SU-DHL-6 (cell line): ENCODE data around the gene DYSF.

ENCODE experiments used
- H2AFZ ChIP-seq: fragments of 200-600 bp; sonication (generic); 2 replicates; pipeline ENCODE4 v1.6.1; 2014; ENCODE audit warnings: low read depth, mild to moderate bottlenecking, moderate library complexity, mixed read lengths, antibody characterized with exemption, low read length; ENCODE audit not compliant: severe bottlenecking
- H3F3A ChIP-seq: fragments of 200-600 bp; shearing (Covaris generic); 2 replicates; pipeline ENCODE4 v1.6.0; 2016; ENCODE audit warnings: antibody characterized with exemption, mild to moderate bottlenecking; ENCODE audit not compliant: insufficient read depth
- H3K27ac ChIP-seq: fragments of 200-600 bp; sonication (generic); 2 replicates; pipeline ENCODE4 v1.5.1; 2016; ENCODE audit warnings: low read depth, mild to moderate bottlenecking, low read length, moderate library complexity, mixed read lengths
- H3K27me3 ChIP-seq: fragments of 200-600 bp; sonication (generic), shearing (Covaris generic); 2 replicates; pipeline ENCODE4 v1.6.0; 2014; ENCODE audit warnings: mild to moderate bottlenecking, low read length
- H3K36me3 ChIP-seq: fragments of 200-600 bp; sonication (generic); 2 replicates; pipeline ENCODE4 v1.6.1; 2014; ENCODE audit warnings: mild to moderate bottlenecking, low read length, mixed read lengths
- H3K4me2 ChIP-seq: fragments of 300-600, 200-600 bp; shearing (Covaris generic), sonication (generic); 2 replicates; pipeline ENCODE4 v1.6.0; 2014; ENCODE audit warnings: low read length, low read depth, mild to moderate bottlenecking; ENCODE audit not compliant: poor library complexity, severe bottlenecking
- H3K4me3 ChIP-seq: fragments of 200-600 bp; sonication (generic); 2 replicates; pipeline ENCODE4 v1.5.1; 2014; ENCODE audit warnings: antibody characterized with exemption, low read length, mild to moderate bottlenecking, mixed read lengths; ENCODE audit not compliant: insufficient read depth, poor library complexity, severe bottlenecking
- H3K79me2 ChIP-seq: fragments of 200-600 bp; sonication (generic); 2 replicates; pipeline ENCODE4 v1.6.1; 2014; ENCODE audit warnings: mild to moderate bottlenecking, low read length, moderate library complexity; ENCODE audit not compliant: insufficient read depth
- H3K9ac ChIP-seq: fragments of 200-600 bp; sonication (generic); 2 replicates; pipeline ENCODE4 v1.7.0; 2014; ENCODE audit warnings: mild to moderate bottlenecking, low read length
- H3K9me2 ChIP-seq: fragments of 200-600 bp; sonication (generic); replicated peaks from 2 replicates; pipeline ENCODE4 v1.6.1; 2014; ENCODE audit warnings: low read length; ENCODE audit not compliant: insufficient read depth
- H3K9me3 ChIP-seq: fragments of 200-600 bp; sonication (generic); 2 replicates; pipeline ENCODE4 v1.6.1; 2014; ENCODE audit warnings: low read length, mixed read lengths; ENCODE audit not compliant: insufficient read depth
- H4K20me1 ChIP-seq: fragments of 200-600 bp; sonication (generic); 2 replicates; pipeline ENCODE4 v1.6.1; 2014; ENCODE audit warnings: low read depth, mild to moderate bottlenecking, antibody characterized with exemption, low read length, moderate library complexity, mixed read lengths
- CTCF ChIP-seq: fragments of 200-600 bp; sonication (generic); IDR thresholded peaks from one replicate; pipeline ENCODE4 v1.5.1; 2017; ENCODE audit warnings: antibody characterized with exemption, mild to moderate bottlenecking, low read length, moderate library complexity; ENCODE audit not compliant: insufficient read depth, poor library complexity, severe bottlenecking
- EZH2phosphoT487 ChIP-seq: fragments of 200-600 bp; sonication (generic), shearing (Covaris generic); conservative IDR thresholded peaks from 2 replicates; pipeline ENCODE4 v1.6.1; 2018; ENCODE audit warnings: mild to moderate bottlenecking, antibody characterized with exemption, low read length, moderate library complexity, mixed read lengths

DYSF gene

GRCh38 chr2:71457123-71457915 lies 4.0 kb downstream of the DYSF start:
- H3K4me3 ChIP-seq = no peak overlapping the region
- no peaks in the 10 kb centered on the region for H3K36me3 ChIP-seq
- no peak overlapping the region for H3K27ac ChIP-seq
- no peak overlapping the region for H2AFZ ChIP-seq
- no peaks in the 10 kb centered on the region for H3K27me3 ChIP-seq
- H3K79me2 ChIP-seq = no peaks in the 10 kb centered on the region
- H3F3A ChIP-seq = no peaks in the 10 kb centered on the region
- TF ChIP-seq EZH2phosphoT487 = no peak
- no peak for TF ChIP-seq CTCF
- peaks cover 10% of the 10 kb centered on the region; the same call in 1 of the 2 replicates for H3K9me3 ChIP-seq
- no peaks in the 10 kb centered on the region for H4K20me1 ChIP-seq
- H3K4me2 ChIP-seq = no peak overlapping the region
- H3K9ac ChIP-seq = no peak overlapping the region
- H3K9me2 ChIP-seq = no peaks in the 10 kb centered on the region

GRCh38 chr2:71457923-71458322 lies 4.6 kb downstream of the DYSF start:
- Histone ChIP-seq H3K9me3 (peaks cover 15% of the 10 kb centered on the region; the same call in 1 of the 2 replicates), H3K36me3 (no peaks in the 10 kb centered on the region), H2AFZ (no peak overlapping the region), H3K9ac (no peak overlapping the region), H3K4me3 (no peak overlapping the region), H3F3A (no peaks in the 10 kb centered on the region), H3K79me2 (no peaks in the 10 kb centered on the region), H4K20me1 (no peaks in the 10 kb centered on the region), H3K4me2 (no peak overlapping the region), H3K9me2 (no peaks in the 10 kb centered on the region), H3K27ac (no peak overlapping the region), H3K27me3 (no peaks in the 10 kb centered on the region)
- TF ChIP-seq CTCF = no peak
- TF ChIP-seq EZH2phosphoT487 = no peak

- Histone ChIP-seq H3K27ac (no peak overlapping the region), H3K27me3 (no peaks in the 10 kb centered on the region), H3F3A (no peaks in the 10 kb centered on the region), H3K9ac (no peak overlapping the region), H3K4me2 (no peak overlapping the region), H2AFZ (no peak overlapping the region), H3K9me3 (peaks cover 15% of the 10 kb centered on the region; the same call in 1 of the 2 replicates), H4K20me1 (no peaks in the 10 kb centered on the region), H3K36me3 (no peaks in the 10 kb centered on the region), H3K79me2 (no peaks in the 10 kb centered on the region), H3K4me3 (no peak overlapping the region), H3K9me2 (no peaks in the 10 kb centered on the region)
- TF ChIP-seq CTCF (no peak), EZH2phosphoT487 (no peak)
Measured at GRCh38 chr2:71458413-71459083, 5.2 kb downstream of the DYSF start.
